Body of pancreas (tissue), 4 donors: ENCODE results near the gene ARF6.
"Not testable (repeated sequence)": the region's sequence is repeated elsewhere in the genome, so short reads cannot be mapped to it uniquely, and the experiment has no call there.

ENCODE experiments used
- POLR2A ChIP-seq, 3 donors: fragments of 450-650 bp; IDR thresholded peaks; one replicate each; pipeline ENCODE4 v1.6.1; 2016; ENCODE audit warnings: antibody characterized with exemption in 3 of 3, mild to moderate bottlenecking in 2 of 3
- TF ChIP-seq, protein P1 (sequence below), 7 experiments: fragments of 450-650 bp in 4 of 7; fragments of 200-600 bp in 3 of 7; sonication (generic) in 3 of 7; IDR thresholded peaks; one replicate each; pipeline ENCODE4 v1.5.1; 2016 to 2019; ENCODE audit warnings: antibody characterized with exemption in 7 of 7

DNA sequence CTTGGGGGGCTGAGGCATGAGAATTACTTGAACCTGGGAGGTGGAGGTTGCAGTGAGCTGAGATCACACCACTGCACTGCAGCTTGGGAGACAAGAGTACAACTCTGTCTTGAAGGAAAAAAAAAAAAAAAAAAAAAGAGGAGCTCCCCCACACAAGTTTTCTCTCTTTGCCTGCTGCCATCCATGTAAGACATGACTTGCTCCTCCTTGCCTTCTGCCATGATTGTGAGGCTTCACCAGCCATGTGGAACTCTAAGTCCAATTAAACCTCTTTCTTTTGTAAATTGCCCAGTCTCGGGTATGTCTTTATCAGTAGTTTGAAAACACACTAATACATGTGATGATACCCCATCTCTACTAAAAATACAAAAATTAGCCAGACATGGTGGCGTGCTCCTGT, 46.3 kb downstream of the ARF6 start:
- TF ChIP-seq, protein P1, sequence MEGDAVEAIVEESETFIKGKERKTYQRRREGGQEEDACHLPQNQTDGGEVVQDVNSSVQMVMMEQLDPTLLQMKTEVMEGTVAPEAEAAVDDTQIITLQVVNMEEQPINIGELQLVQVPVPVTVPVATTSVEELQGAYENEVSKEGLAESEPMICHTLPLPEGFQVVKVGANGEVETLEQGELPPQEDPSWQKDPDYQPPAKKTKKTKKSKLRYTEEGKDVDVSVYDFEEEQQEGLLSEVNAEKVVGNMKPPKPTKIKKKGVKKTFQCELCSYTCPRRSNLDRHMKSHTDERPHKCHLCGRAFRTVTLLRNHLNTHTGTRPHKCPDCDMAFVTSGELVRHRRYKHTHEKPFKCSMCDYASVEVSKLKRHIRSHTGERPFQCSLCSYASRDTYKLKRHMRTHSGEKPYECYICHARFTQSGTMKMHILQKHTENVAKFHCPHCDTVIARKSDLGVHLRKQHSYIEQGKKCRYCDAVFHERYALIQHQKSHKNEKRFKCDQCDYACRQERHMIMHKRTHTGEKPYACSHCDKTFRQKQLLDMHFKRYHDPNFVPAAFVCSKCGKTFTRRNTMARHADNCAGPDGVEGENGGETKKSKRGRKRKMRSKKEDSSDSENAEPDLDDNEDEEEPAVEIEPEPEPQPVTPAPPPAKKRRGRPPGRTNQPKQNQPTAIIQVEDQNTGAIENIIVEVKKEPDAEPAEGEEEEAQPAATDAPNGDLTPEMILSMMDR (IDR thresholded peaks at IDR 0.05), result not testable (repeated sequence)
- not testable (repeated sequence) for TF ChIP-seq POLR2A (IDR thresholded peaks at IDR 0.05)
